Measurements from ENCODE around the gene CBX8. TPM values are rescaled to one million over a fixed set of nuclear protein-coding genes. Genes with fewer than 3 reads are reported as not detected.

CBX8 gene
- total and polyA plus RNA-seq, 2 of the 8 experiments (the other 6 are each of a cell fraction or from before 2014, with no cell fraction given) = 0.09 to 2.1 TPM

DNA sequence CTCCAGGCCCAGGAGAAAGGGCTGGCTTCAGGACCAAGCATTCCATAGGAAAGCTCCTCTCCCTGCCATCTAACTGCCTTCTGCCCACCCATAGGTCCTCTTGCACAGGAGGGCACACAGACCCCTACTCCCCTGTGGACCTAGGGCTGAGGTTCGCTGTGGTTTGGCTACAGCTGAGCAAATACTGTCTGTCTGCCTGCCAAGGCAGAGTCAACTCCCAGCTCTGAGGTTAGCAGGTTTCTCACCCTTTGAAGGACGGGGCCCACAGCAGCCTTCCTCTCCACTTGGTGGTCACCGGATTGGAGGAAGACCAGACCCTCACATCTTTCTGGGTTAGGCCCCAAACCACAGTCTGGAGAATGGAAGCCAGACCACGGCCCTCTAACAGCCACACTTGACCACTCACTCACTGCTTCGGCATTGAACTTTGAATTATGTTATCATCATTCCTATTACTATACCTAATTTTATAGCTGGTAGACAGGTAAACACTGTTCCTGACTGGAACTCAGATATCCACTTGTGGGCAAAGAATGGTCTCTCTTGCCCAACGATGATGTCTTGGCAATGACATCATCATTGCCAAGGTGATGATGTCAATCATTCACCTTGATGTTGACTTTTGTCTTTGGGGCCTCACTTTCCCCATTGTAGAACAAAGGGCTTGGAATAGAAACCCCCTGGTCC, 28.2 kb upstream of the CBX8 start (continued):
- no peak for TF ChIP-seq NRF1 (IDR thresholded peaks at IDR 0.05; ENCODE audit: low read depth, low read length)

All from H1 (cell line).